Glutamatergic neuron (in vitro differentiated cells): ENCODE results near the gene GBP6. TPM values are rescaled to one million over a fixed set of nuclear protein-coding genes. Genes with fewer than 3 reads are reported as not detected.
"Not testable (repeated sequence)": the region's sequence is repeated elsewhere in the genome, so short reads cannot be mapped to it uniquely, and the experiment has no call there.

Experiments used
- DNase-seq: peaks from one replicate; pipeline ENCODE4 v3.0.0; 2022
- H3K27ac Mint-ChIP-seq: one replicate; pipeline ENCODE4 v1.8.0; 2020; ENCODE audit warnings: mild to moderate bottlenecking, mixed read lengths, inconsistent platforms; ENCODE audit not compliant: unreplicated experiment
- H3K27me3 Mint-ChIP-seq: one replicate; pipeline ENCODE4 v1.8.0; 2020; ENCODE audit warnings: mild to moderate bottlenecking, moderate library complexity, mixed read lengths, inconsistent platforms; ENCODE audit not compliant: unreplicated experiment
- H3K36me3 Mint-ChIP-seq: one replicate; pipeline ENCODE4 v1.8.0; 2020; ENCODE audit warnings: mild to moderate bottlenecking, mixed read lengths, inconsistent platforms; ENCODE audit not compliant: unreplicated experiment
- H3K4me1 Mint-ChIP-seq: one replicate; pipeline ENCODE4 v1.8.0; 2020; ENCODE audit warnings: mild to moderate bottlenecking, low read depth, mixed read lengths, inconsistent platforms; ENCODE audit not compliant: unreplicated experiment
- H3K4me3 Mint-ChIP-seq: one replicate; pipeline ENCODE4 v1.8.0; 2020; ENCODE audit warnings: mild to moderate bottlenecking, mixed read lengths, inconsistent platforms; ENCODE audit not compliant: unreplicated experiment
- H3K9me3 Mint-ChIP-seq: one replicate; pipeline ENCODE4 v1.8.0; 2020; ENCODE audit warnings: mild to moderate bottlenecking, moderate library complexity, mixed read lengths, inconsistent platforms; ENCODE audit not compliant: unreplicated experiment
- total RNA-seq: library from RNA; stranded (reverse); fragmentation: NEBNext Ultra II Directional; extraction: Animal tissue kit (Norgen Biotek cat#: 25700); gene quantifications from one replicate; pipeline ENCODE4 v1.2.1, GENCODE V29; 2021; ENCODE audit not compliant: unreplicated experiment
- TF ChIP-seq, protein P1 (sequence below): fragments of 200-600 bp; sonication (generic); IDR thresholded peaks from one replicate; pipeline ENCODE4 v1.5.0; 2021; ENCODE audit not compliant: partially characterized antibody, unreplicated experiment

GBP6 gene
- total RNA-seq, 1 donor from 2014 or later, result not detected

DNA sequence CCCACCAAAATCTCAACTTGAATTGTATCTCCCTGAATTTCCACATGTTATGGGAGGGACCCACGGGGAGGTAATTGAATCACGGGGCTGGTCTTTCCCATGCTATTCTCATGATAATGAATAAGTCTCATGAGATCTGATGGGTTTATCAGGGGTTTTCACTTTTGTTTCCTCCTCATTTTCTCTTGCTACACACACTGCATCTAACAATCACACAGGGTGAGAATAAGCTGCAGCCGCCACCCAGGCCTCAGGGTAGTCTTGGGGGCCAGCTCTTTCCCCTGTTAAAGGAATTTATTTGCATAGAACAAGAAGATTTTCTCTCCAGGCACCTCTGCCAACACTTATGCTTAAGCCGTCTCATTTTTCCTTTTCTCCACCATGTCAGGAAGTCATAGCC is 26.0 kb upstream of the GBP6 start:
- DNase-seq, result no peak
- no peak overlapping the region for H3K4me3 Mint-ChIP-seq
- no peak overlapping the region for H3K27ac Mint-ChIP-seq
- H3K4me1 Mint-ChIP-seq, result no peaks in the 10 kb centered on the region
- TF ChIP-seq, protein P1, sequence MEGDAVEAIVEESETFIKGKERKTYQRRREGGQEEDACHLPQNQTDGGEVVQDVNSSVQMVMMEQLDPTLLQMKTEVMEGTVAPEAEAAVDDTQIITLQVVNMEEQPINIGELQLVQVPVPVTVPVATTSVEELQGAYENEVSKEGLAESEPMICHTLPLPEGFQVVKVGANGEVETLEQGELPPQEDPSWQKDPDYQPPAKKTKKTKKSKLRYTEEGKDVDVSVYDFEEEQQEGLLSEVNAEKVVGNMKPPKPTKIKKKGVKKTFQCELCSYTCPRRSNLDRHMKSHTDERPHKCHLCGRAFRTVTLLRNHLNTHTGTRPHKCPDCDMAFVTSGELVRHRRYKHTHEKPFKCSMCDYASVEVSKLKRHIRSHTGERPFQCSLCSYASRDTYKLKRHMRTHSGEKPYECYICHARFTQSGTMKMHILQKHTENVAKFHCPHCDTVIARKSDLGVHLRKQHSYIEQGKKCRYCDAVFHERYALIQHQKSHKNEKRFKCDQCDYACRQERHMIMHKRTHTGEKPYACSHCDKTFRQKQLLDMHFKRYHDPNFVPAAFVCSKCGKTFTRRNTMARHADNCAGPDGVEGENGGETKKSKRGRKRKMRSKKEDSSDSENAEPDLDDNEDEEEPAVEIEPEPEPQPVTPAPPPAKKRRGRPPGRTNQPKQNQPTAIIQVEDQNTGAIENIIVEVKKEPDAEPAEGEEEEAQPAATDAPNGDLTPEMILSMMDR, result no peak
- peaks cover 3% of the 10 kb centered on the region for H3K27me3 Mint-ChIP-seq
- peaks cover 2% of the 10 kb centered on the region for H3K9me3 Mint-ChIP-seq
- H3K36me3 Mint-ChIP-seq, result no peaks in the 10 kb centered on the region

DNA sequence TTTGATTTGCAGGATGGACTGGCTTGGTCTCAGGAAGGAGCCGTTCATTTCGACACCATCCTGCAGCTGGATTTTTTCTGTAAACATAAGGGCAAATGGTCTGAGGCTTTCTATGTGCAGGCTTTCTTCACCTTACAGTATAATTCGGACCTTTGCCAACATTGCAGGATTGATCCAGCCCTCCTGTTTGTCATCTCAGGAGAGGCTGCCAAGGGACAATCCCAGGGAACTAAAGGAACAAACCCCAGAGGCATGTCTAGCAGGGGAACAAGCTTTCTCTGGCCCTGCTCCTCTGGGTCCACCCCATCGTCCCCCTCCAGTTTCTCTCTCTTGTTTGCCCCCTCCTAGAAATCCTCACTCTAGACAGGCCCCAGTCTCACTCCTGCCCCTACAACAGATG is 24.8 kb upstream of the GBP6 start:
- no peak overlapping the region for H3K27ac Mint-ChIP-seq
- no peak for DNase-seq
- no peaks in the 10 kb centered on the region for H3K36me3 Mint-ChIP-seq
- H3K4me1 Mint-ChIP-seq, result no peaks in the 10 kb centered on the region
- TF ChIP-seq, protein P1, result no peak
- H3K4me3 Mint-ChIP-seq, result no peak overlapping the region
- peaks cover 2% of the 10 kb centered on the region for H3K27me3 Mint-ChIP-seq
- peaks cover 2% of the 10 kb centered on the region for H3K9me3 Mint-ChIP-seq

DNA sequence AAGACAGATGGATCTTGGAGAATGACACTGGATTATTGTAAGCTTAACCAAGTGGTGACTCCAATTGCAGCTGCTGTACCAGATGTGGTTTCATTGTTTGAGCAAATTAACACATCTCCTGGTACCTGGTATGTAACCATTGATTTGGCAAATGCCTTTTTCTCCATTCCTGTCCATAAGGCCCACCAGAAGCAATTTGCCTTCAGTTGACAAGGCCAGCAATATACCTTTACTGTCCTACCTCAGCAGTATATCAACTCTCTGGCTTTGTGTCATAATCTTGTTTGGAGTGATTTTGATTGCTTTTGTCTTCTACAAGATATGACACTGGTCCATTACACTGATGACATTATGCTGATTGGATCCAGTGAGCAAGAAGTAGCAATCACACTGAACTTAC is 18.4 kb upstream of the GBP6 start:
- H3K27ac Mint-ChIP-seq, H3K36me3 Mint-ChIP-seq: not testable (repeated sequence)

DNA sequence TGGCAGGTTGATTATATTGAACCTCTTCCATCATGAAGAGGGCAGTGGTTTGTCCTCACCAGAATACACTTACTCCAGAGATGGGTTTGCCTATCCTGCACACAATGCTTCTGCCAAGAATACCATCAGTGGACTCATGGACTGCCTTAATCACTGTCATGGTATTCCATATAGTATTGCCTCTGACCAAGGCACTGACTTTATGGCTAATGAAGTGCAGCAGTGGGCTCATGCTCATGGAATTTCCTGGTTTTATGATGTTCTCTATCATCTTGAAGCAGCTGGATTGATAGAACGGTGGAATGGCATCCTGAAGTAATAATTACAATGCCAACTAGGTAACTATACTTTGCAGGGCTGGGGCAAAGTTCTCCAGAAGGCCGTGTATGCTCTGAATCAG is 16.6 kb upstream of the GBP6 start:
- Mint-ChIP-seq H3K36me3 (no peaks in the 10 kb centered on the region), H3K27me3 (peaks cover 2% of the 10 kb centered on the region), H3K9me3 (no peaks in the 10 kb centered on the region), H3K4me1 (no peaks in the 10 kb centered on the region), H3K4me3 (no peak overlapping the region), H3K27ac (no peak overlapping the region)
- DNase-seq, result no peak
- TF ChIP-seq, protein P1, result no peak

More for the DNA sequence above, 18.4 kb upstream of the GBP6 start:
- H3K4me1 Mint-ChIP-seq, H3K9me3 Mint-ChIP-seq, H3K4me3 Mint-ChIP-seq, DNase-seq, H3K27me3 Mint-ChIP-seq: not testable (repeated sequence)

DNA sequence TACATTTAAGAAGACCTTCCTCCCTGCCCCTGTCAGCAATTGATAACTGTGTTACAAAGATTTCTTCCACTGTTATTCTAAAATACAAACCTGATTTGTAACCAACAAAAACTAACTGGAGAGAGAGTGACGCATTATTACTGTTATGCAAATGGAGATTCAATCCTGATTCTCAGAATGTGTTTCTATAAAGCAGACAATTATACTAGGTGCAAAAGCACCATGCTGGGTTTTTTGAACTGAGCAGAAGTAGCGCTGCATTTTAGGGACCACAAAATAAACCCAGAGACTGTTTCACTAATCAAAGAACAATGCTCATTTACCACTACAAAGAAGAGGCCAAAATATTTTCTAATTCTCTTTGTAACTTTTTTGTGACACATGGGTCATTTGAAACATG is 13.6 kb upstream of the GBP6 start:
- H3K4me1 Mint-ChIP-seq, result no peaks in the 10 kb centered on the region
- no peak overlapping the region for H3K27ac Mint-ChIP-seq
- no peaks in the 10 kb centered on the region for H3K27me3 Mint-ChIP-seq
- no peaks in the 10 kb centered on the region for H3K9me3 Mint-ChIP-seq
- no peak overlapping the region for H3K4me3 Mint-ChIP-seq
- no peaks in the 10 kb centered on the region for H3K36me3 Mint-ChIP-seq
- no peak for DNase-seq
- TF ChIP-seq, protein P1, result no peak
